Heart left ventricle (tissue), 13 donors: ENCODE data around the gene OLFM2.

Experiments used
- CTCF ChIP-seq, 12 donors: fragments of 200-600 bp; sonication (generic) in 4 of 12; IDR thresholded peaks; one replicate each; pipeline versions ENCODE4 v1.5.0 to v1.8.0; 2018 to 2022; ENCODE audit warnings: antibody characterized with exemption in 12 of 12, mild to moderate bottlenecking in 5 of 12
- POLR2A ChIP-seq, 2 donors: fragments of 450-650 bp; IDR thresholded peaks; one replicate each; pipeline ENCODE4 v1.6.1; 2017; ENCODE audit warnings: antibody characterized with exemption in 2 of 2, mild to moderate bottlenecking in 2 of 2, moderate library complexity in 2 of 2
- donor health status: ischemic (EF 13 %, LVEDD 7.1; RV severe dilation, severe dysfunction).
- donor health status: DM: no; HTN: yes; CAD: no.
- donor health status: DM: no; HTN: no; CAD: no.
- donor health status: ischemic (EF 25% LVEDD 6.9; RV normal size, moderate dysfunction).
- donor health status: ischemic (EF 25% LVEDD 5.7; RV mildly dilated, moderate dysfunction).
- donor health status: ischemic (EF 35%, LVEDD 5.7; RV mildly dilated, moderate dysfunction).
- donor health status: nonischemic (EF 11% LVEDD 7.7; RV severe dilation, severe dysfunction).
- donor health status: DM: yes; HTN: yes; CAD: no.
- donor health status: PGD.
- donor health status: ischemic (EF 29% LVEDD 5.4; RV normal size, mild dysfunction).
- donor health status: nonischemic (EF 23%, LVEDD 6.1; RV moderate dilation, normal function).

GRCh38 chr19:9823816-9824215 lies 112.5 kb downstream of the OLFM2 start:
- TF ChIP-seq CTCF (IDR thresholded peaks at IDR 0.05) (no peak), POLR2A (IDR thresholded peaks at IDR 0.05) (no peak)
